ENCODE data around the gene KCNH6.

Gene KCNH6

DNA sequence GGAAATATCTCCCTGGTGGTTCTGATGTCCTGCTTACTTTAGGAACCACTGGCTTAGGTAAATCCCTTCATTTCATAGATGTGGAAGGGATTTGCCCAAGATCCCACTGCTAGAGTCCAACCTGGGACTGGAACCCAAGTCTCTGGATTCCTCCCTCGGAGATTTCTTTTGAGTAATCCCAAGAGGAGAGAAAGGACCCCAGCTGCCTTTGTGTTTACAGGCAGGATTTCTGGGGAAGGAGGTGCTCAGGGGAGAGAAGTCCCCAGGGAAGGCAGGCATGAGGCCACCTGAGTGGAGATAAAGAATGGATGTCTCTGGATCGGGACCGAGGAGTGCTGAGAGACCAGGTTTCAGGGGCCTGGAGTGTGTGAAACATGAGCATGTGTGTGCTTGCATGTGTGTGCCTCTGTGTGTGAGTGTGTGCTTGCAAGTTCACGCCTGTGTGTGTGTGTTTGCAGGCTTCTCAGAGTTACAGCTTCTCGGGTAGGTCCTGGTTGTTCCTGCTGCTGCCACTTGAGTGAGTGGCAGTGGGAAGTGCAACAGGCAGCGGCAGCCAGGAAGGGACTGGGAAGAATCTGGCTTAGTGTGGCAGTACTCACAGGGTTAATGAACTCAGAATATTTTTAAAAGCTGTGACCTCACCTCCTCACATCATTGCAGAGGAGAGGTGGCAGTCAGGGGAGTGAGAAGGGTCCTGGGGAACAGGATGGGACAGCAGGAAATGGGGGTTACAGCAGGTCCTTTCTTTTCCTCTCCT, 2.2 kb downstream of the KCNH6 start:
- no peaks in the 10 kb centered on the region for H3K4me1 ChIP-seq (ENCODE audit: control insufficient read depth, insufficient read depth, low read length, poor library complexity, severe bottlenecking)
- no peak overlapping the region for H3K27ac ChIP-seq (ENCODE audit: low read depth, low read length, severe bottlenecking)
- 66 to 76% methylated on average over 4 to 5 of the region's 6 CpGs for WGBS, 2 experiments (ENCODE audit: insufficient coverage in 2 of 2)
- no peak overlapping the region for H3K4me3 ChIP-seq (ENCODE audit: extremely low read depth, insufficient read depth, low read length, poor library complexity, severe bottlenecking)
- no peaks in the 10 kb centered on the region for H3K9me3 ChIP-seq (ENCODE audit: control insufficient read depth, low read length)
- no peaks in the 10 kb centered on the region for H3K36me3 ChIP-seq (ENCODE audit: control insufficient read depth, insufficient read depth, low read length)

DNA sequence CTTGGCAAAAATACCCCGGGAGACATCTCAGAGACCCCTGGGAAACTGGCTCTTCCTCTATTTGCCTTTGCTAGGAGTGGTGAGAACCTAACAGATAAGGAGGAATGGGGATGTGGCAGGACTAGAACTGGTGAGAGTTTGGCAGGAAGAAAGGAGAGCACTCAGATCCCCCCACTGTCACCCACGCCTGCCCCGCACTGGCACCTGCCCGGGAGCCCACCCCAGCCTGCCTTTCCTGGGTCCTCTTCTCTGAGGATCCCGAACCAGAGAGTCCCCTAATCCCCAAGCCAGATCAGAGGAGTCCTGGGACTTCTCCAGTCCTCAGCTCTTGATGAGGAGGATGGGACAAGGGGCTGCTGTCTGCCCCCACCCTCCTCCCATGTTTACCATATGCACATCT, 3.7 kb downstream of the KCNH6 start:
- WGBS, 2 experiments (ENCODE audit: insufficient coverage in 2 of 2): 83 to 90% methylated on average over 1 to 5 of the region's 5 CpGs
- H3K27ac ChIP-seq (ENCODE audit: low read depth, low read length, severe bottlenecking): no peak overlapping the region
- no peaks in the 10 kb centered on the region for H3K36me3 ChIP-seq (ENCODE audit: control insufficient read depth, insufficient read depth, low read length)
- H3K9me3 ChIP-seq (ENCODE audit: control insufficient read depth, low read length): no peaks in the 10 kb centered on the region
- no peak overlapping the region for H3K4me3 ChIP-seq (ENCODE audit: extremely low read depth, insufficient read depth, low read length, poor library complexity, severe bottlenecking)
- no peaks in the 10 kb centered on the region for H3K4me1 ChIP-seq (ENCODE audit: control insufficient read depth, insufficient read depth, low read length, poor library complexity, severe bottlenecking)

GRCh38 chr17:63528183-63528582, 5.0 kb downstream of the KCNH6 start:
- H3K4me3 ChIP-seq (ENCODE audit: extremely low read depth, insufficient read depth, low read length, poor library complexity, severe bottlenecking): no peak overlapping the region
- no peak overlapping the region for H3K27ac ChIP-seq (ENCODE audit: low read depth, low read length, severe bottlenecking)
- 89 to 91% methylated on average over 6 to 9 of the region's 9 CpGs for WGBS, 2 experiments (ENCODE audit: insufficient coverage in 2 of 2)
- H3K36me3 ChIP-seq (ENCODE audit: control insufficient read depth, insufficient read depth, low read length): no peaks in the 10 kb centered on the region
- H3K9me3 ChIP-seq (ENCODE audit: control insufficient read depth, low read length): no peaks in the 10 kb centered on the region
- no peaks in the 10 kb centered on the region for H3K4me1 ChIP-seq (ENCODE audit: control insufficient read depth, insufficient read depth, low read length, poor library complexity, severe bottlenecking)

GRCh38 chr17:63529711-63530556, 6.8 kb downstream of the KCNH6 start:
- Histone ChIP-seq H3K27ac (ENCODE audit: low read depth, low read length, severe bottlenecking) (no peak overlapping the region), H3K4me1 (ENCODE audit: control insufficient read depth, insufficient read depth, low read length, poor library complexity, severe bottlenecking) (no peaks in the 10 kb centered on the region), H3K36me3 (ENCODE audit: control insufficient read depth, insufficient read depth, low read length) (no peaks in the 10 kb centered on the region), H3K4me3 (ENCODE audit: extremely low read depth, insufficient read depth, low read length, poor library complexity, severe bottlenecking) (no peak overlapping the region), H3K9me3 (ENCODE audit: control insufficient read depth, low read length) (no peaks in the 10 kb centered on the region)
- 90 to 93% methylated on average over 25 to 26 of the region's 26 CpGs for WGBS, 2 experiments (ENCODE audit: insufficient coverage in 2 of 2)

GRCh38 chr17:63530557-63531021, 7.4 kb downstream of the KCNH6 start:
- Histone ChIP-seq H3K9me3 (ENCODE audit: control insufficient read depth, low read length) (no peaks in the 10 kb centered on the region), H3K4me3 (ENCODE audit: extremely low read depth, insufficient read depth, low read length, poor library complexity, severe bottlenecking) (no peak overlapping the region), H3K36me3 (ENCODE audit: control insufficient read depth, insufficient read depth, low read length) (no peaks in the 10 kb centered on the region), H3K27ac (ENCODE audit: low read depth, low read length, severe bottlenecking) (no peak overlapping the region), H3K4me1 (ENCODE audit: control insufficient read depth, insufficient read depth, low read length, poor library complexity, severe bottlenecking) (no peaks in the 10 kb centered on the region)
- 92 to 100% methylated on average over 2 of the region's 3 CpGs for WGBS, 2 experiments (ENCODE audit: insufficient coverage in 2 of 2)

- Histone ChIP-seq H3K4me1 (ENCODE audit: control insufficient read depth, insufficient read depth, low read length, poor library complexity, severe bottlenecking) (no peaks in the 10 kb centered on the region), H3K36me3 (ENCODE audit: control insufficient read depth, insufficient read depth, low read length) (no peaks in the 10 kb centered on the region), H3K27ac (ENCODE audit: low read depth, low read length, severe bottlenecking) (no peak overlapping the region), H3K4me3 (ENCODE audit: extremely low read depth, insufficient read depth, low read length, poor library complexity, severe bottlenecking) (no peak overlapping the region), H3K9me3 (ENCODE audit: control insufficient read depth, low read length) (no peaks in the 10 kb centered on the region)
- 88 to 94% methylated on average over 10 of the region's 10 CpGs for WGBS, 2 experiments (ENCODE audit: insufficient coverage in 2 of 2)
Observed at GRCh38 chr17:63531022-63531965, 8.1 kb downstream of the KCNH6 start.

- Histone ChIP-seq H3K4me3 (ENCODE audit: extremely low read depth, insufficient read depth, low read length, poor library complexity, severe bottlenecking) (no peak overlapping the region), H3K27ac (ENCODE audit: low read depth, low read length, severe bottlenecking) (no peak overlapping the region), H3K36me3 (ENCODE audit: control insufficient read depth, insufficient read depth, low read length) (no peaks in the 10 kb centered on the region), H3K9me3 (ENCODE audit: control insufficient read depth, low read length) (no peaks in the 10 kb centered on the region), H3K4me1 (ENCODE audit: control insufficient read depth, insufficient read depth, low read length, poor library complexity, severe bottlenecking) (no peaks in the 10 kb centered on the region)
- 91 to 95% methylated on average over 19 to 20 of the region's 20 CpGs for WGBS, 2 experiments (ENCODE audit: insufficient coverage in 2 of 2)
Observed at GRCh38 chr17:63533433-63534077, 10.4 kb downstream of the KCNH6 start.

DNA sequence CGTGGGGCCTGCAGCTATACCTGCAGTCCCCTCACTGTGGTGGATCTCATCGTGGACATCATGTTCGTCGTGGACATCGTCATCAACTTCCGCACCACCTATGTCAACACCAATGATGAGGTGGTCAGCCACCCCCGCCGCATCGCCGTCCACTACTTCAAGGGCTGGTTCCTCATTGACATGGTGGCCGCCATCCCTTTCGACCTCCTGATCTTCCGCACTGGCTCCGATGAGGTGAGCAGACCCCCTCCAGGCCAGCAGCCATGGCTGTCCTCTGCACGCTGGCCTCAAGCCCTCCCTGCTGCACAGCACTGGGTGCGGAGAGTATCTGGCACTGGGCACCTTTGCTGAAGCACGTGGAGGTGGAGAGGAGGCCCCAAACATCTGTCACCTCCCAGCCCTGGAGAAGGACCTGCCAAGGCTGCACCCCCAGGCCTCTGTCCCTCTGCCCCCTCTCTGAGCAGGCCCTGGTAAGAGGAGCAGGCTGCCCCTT, 11.0 kb downstream of the KCNH6 start:
- Histone ChIP-seq H3K4me1 (ENCODE audit: control insufficient read depth, insufficient read depth, low read length, poor library complexity, severe bottlenecking) (no peaks in the 10 kb centered on the region), H3K36me3 (ENCODE audit: control insufficient read depth, insufficient read depth, low read length) (no peaks in the 10 kb centered on the region), H3K27ac (ENCODE audit: low read depth, low read length, severe bottlenecking) (no peak overlapping the region), H3K9me3 (ENCODE audit: control insufficient read depth, low read length) (no peaks in the 10 kb centered on the region), H3K4me3 (ENCODE audit: extremely low read depth, insufficient read depth, low read length, poor library complexity, severe bottlenecking) (no peak overlapping the region)
- 90 to 96% methylated on average over 15 to 17 of the region's 17 CpGs for WGBS, 2 experiments (ENCODE audit: insufficient coverage in 2 of 2)

- H3K9me3 ChIP-seq (ENCODE audit: control insufficient read depth, low read length): no peaks in the 10 kb centered on the region
- WGBS, 2 experiments (ENCODE audit: insufficient coverage in 2 of 2): 83 to 90% methylated on average over 9 to 13 of the region's 13 CpGs
- no peaks in the 10 kb centered on the region for H3K36me3 ChIP-seq (ENCODE audit: control insufficient read depth, insufficient read depth, low read length)
- H3K4me1 ChIP-seq (ENCODE audit: control insufficient read depth, insufficient read depth, low read length, poor library complexity, severe bottlenecking): no peaks in the 10 kb centered on the region
- no peak overlapping the region for H3K4me3 ChIP-seq (ENCODE audit: extremely low read depth, insufficient read depth, low read length, poor library complexity, severe bottlenecking)
- no peak overlapping the region for H3K27ac ChIP-seq (ENCODE audit: low read depth, low read length, severe bottlenecking)
Observed at GRCh38 chr17:63534816-63535455, 11.8 kb downstream of the KCNH6 start.

Measured in mesodermal cell (in vitro differentiated cells).